DOHH2 (cell line): Measurements from ENCODE around the gene PAK5.

Source experiments
- EZH2phosphoT487 ChIP-seq: fragments of 200-600 bp; sonication (generic); IDR thresholded peaks from 2 replicates; pipeline ENCODE4 v1.6.1; 2017; ENCODE audit warnings: borderline replicate concordance, mild to moderate bottlenecking, antibody characterized with exemption, low read length, moderate library complexity, mixed read lengths
- TF ChIP-seq, protein P1 (sequence below): fragments of 200-600 bp; sonication (generic); IDR thresholded peaks from one replicate; pipeline ENCODE4 v1.5.1; 2014; ENCODE audit warnings: antibody characterized with exemption, mild to moderate bottlenecking, low read depth, low read length; ENCODE audit not compliant: poor library complexity, severe bottlenecking

GRCh38 chr20:9743871-9744270 is 95.0 kb downstream of the PAK5 start:
- TF ChIP-seq, protein P1, sequence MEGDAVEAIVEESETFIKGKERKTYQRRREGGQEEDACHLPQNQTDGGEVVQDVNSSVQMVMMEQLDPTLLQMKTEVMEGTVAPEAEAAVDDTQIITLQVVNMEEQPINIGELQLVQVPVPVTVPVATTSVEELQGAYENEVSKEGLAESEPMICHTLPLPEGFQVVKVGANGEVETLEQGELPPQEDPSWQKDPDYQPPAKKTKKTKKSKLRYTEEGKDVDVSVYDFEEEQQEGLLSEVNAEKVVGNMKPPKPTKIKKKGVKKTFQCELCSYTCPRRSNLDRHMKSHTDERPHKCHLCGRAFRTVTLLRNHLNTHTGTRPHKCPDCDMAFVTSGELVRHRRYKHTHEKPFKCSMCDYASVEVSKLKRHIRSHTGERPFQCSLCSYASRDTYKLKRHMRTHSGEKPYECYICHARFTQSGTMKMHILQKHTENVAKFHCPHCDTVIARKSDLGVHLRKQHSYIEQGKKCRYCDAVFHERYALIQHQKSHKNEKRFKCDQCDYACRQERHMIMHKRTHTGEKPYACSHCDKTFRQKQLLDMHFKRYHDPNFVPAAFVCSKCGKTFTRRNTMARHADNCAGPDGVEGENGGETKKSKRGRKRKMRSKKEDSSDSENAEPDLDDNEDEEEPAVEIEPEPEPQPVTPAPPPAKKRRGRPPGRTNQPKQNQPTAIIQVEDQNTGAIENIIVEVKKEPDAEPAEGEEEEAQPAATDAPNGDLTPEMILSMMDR, result no peak
- TF ChIP-seq EZH2phosphoT487, result no peak
